ENCODE measurements around the gene SCN9A.
"Not testable (repeated sequence)": the region's sequence is repeated elsewhere in the genome, so short reads cannot be mapped to it uniquely, and the experiment has no call there.

SCN9A gene

GRCh38 chr2:166335284-166335683 is 40.5 kb downstream of the SCN9A start:
- in situ Hi-C loops (cut with MboI; ENCODE audit: low sequenced_read_pairs): no loop called here

DNA sequence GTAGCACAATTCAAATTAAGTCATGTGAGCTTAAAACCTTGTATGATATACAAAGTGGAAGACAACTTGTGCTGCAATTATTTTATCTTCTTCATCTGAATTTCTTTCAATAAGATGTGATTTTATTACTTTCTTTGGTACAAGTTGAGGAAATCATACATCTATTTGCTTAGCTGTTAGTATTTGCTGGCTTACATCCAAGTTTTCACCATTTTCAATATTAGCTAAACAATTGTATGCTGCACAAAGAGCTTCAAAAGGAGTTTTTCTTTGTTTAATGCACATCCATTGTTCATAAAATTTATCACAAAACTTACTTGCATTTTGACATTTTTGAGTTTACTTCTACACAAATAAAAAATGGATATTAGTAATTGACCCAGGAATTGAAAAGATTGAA is 40.9 kb downstream of the SCN9A start:
- in situ Hi-C loops (cut with MboI; ENCODE audit: low sequenced_read_pairs): no loop called here

DNA sequence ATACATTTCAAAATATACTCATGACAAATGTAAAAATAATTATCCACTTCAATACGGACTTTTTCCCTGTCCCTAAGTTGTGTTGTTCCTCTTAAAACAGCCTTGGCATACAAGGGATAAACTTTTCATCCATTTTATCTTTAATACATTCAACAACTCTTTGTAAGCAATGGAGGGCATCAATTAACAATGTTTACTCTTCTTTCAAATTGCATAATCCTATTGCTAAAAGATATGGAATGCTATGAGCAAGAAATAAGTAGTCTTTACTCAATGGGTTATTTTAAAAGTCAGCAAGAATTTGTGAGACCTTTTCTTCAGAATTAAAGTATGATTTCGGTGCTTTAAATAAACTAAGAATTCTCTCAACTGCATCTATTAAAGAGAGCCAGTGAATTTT is 41.9 kb downstream of the SCN9A start:
- in situ Hi-C loops (cut with MboI; ENCODE audit: low sequenced_read_pairs): no loop called here

DNA sequence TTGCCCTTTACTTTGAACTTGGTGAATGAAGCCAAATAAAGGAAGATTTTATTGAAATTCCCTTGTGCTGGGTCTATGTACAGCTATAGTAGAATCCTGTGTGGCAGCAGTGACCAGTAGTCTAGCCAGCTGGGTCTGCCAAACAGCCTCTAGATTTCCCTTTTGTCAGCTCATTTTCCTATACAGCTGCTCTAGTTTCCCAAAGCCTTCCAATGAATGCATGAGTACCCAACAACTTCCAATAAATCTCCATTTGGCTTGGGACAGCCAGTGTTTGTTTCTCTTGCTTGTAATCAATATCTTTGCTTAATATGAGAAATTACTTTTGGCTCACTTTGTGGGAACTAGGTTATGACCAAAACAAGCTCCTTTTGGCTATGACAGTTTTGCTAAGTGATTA is 43.6 kb downstream of the SCN9A start:
- in situ Hi-C loops (cut with MboI; ENCODE audit: low sequenced_read_pairs): no loop called here

DNA sequence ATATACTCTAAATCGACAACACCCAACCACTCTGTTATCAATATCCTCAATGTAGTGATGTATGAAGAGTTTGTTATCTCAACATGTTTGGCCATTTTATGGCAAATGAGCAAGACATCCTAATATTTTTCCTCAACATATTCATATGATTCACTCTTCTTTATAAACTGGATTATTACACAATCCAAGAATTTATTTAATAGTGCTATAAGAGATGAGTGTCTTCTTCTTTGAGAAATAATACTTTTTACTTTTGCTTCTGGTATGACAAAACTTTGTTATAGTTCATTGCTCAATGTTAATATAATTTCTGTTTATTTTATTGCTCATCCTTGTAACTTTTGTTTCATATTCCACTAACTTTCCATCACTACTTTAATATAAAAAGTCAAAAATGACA is 44.3 kb downstream of the SCN9A start:
- in situ Hi-C loops (cut with MboI; ENCODE audit: low sequenced_read_pairs): no loop called here

GRCh38 chr2:166329465-166329864 is 46.3 kb downstream of the SCN9A start:
- in situ Hi-C loops (cut with MboI; ENCODE audit: low sequenced_read_pairs): no loop called here

DNA sequence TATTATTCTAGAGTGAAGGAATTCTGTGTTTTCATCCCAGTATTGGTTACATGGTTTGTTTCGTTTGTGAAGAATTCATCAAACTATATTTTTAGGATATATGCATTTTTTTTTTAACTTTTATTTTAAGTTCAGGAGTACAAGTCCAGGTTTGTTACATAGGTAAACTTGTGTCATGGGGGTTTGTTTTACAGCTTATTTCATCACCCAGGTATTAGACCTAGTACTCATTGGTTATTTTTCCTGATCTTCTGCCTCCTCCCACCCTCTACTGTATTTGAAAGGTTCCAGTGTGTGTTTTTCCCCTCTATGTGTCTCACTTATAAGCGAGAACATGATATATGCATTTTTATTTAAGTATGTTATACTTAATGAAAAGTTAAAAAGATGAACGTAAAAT is 47.6 kb downstream of the SCN9A start:
- in situ Hi-C loops (cut with MboI; ENCODE audit: low sequenced_read_pairs): no loop called here

GRCh38 chr2:166321076-166321475 is 54.7 kb downstream of the SCN9A start:
- in situ Hi-C loops (cut with MboI; ENCODE audit: low sequenced_read_pairs): no loop called here

DNA sequence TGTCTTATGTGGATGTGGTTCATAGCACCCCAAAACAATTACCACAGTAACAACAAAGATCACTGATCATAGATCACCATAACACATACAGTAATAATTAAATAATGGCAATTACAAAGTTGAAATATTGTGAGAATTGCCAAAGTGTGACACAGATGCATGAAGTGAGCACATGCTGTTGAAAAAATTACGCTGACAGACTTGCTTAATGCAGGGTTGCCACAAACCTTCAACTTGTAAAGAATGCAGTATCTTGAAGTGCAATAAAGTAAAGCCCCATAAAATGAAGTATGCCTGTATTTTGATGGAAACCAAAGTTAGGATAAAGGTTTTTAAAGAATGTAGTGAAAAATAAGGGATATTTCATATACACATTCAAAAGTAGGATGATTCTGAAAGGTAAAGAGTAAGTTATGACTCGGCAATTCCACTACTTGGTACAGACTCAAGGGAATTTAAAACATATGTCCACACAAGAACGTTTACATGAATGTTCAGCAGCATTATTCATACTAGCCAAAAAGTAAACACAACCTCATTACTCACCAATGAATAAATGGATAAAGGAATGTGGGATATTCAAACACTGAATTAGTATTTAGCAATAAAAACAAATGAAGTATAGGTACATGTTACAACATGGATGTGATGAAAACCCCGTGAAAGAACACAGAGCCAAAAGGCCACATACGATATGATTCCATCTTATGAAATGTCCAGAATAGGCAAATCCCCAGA is 61.6 kb downstream of the SCN9A start:
- in situ Hi-C loops (cut with MboI; ENCODE audit: low sequenced_read_pairs): no loop called here

- in situ Hi-C loops (cut with MboI; ENCODE audit: low sequenced_read_pairs): not testable (repeated sequence)
Observed at GRCh38 chr2:166312863-166313262, 62.9 kb downstream of the SCN9A start.

DNA sequence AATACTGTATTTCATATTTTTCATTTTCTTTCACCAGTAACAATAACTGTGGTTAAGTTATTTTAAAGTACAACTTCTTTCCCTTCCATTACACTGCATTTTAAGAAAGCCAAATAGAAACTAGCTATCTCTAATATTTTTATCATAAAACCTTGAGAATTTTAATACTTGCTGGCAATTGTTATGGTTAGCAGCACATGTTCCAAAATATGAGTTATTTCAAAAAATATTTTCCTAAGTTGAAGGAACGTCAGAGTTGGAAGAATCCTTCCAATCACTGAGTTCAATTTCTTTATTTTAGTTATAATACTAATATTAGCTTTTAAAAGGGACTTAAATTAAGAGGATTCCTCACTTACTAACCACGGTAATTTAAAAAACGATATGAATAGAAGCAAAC is 68.4 kb downstream of the SCN9A start:
- in situ Hi-C loops (cut with MboI; ENCODE audit: low sequenced_read_pairs): no loop called here

GRCh38 chr2:166304656-166305055 is 71.1 kb downstream of the SCN9A start:
- in situ Hi-C loops (cut with MboI; ENCODE audit: low sequenced_read_pairs): no loop called here

DNA sequence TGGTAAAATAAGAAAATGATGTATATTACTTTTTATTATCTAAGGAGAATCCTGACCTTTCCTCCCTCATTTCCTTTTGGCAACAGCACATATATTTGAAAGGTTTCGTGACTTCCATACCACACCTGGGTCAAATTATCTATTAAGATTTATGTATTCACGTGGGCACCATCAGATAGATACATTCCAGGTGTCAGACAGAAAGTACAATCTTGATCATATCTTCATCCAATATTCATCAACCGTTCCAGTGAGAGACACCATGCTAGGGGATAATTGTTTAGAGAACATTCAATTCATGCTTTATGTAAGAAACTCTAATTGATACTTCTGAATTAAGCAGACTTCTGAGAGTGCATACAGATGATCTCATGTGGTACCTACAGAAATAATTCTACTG is 73.7 kb downstream of the SCN9A start:
- in situ Hi-C loops (cut with MboI; ENCODE audit: low sequenced_read_pairs): no loop called here

DNA sequence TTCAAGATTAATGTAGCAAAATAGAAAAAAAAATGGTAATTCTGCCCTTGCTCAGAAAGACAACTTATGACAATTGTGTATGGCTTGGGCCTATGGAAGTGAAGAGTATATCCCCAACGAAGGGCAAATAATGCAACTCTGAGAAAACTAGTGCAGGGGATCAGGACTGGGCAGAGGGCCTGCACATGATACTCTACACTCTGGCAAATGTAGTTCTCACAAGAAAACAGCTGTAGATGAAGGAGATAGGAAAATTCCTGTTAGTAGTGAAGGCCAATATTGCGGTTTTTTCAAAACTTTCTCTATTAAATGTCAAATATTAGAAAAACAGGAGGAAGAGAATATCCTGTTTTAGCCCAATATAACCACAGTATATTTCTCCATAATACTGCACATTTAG is 77.8 kb downstream of the SCN9A start:
- in situ Hi-C loops (cut with MboI; ENCODE audit: low sequenced_read_pairs): no loop called here

DNA sequence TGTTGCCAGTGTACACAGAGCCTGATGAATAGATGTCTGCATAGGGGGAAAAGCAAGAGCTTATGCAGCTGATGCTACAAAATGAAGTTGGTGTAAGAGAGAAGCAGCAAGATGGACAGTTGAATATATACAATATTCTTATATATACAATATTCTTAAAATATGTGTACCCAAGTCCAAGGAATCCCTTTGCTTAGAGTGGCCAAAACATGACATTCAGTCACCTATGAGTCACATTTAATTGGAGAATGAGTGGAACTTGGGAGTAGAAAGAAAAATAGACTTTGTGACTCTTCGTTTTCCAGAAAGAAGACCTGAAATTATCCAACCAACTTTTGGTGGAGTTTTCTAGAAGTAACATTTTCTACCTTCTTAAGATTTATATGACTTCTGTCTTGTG is 81.8 kb downstream of the SCN9A start:
- in situ Hi-C loops (cut with MboI; ENCODE audit: low sequenced_read_pairs): no loop called here

DNA sequence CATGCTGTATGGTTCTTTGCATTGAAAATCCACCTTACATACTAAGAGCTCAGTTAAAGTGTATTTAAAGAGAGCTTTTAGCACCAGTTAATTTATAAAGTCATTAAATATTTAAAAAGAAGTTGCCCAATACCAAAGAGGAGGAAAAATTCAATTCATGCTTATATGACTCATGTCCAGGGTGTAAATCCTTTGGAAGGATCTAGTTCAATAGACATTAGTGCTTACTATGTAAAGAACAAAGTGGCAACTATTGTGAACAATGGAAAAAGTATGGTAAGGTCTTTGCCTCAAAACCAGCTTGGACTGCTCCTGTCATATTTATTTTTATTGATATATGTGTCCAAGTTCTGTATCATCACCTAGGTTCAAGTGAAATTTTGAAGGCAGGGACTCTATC is 90.5 kb downstream of the SCN9A start:
- in situ Hi-C loops (cut with MboI; ENCODE audit: low sequenced_read_pairs): no loop called here

DNA sequence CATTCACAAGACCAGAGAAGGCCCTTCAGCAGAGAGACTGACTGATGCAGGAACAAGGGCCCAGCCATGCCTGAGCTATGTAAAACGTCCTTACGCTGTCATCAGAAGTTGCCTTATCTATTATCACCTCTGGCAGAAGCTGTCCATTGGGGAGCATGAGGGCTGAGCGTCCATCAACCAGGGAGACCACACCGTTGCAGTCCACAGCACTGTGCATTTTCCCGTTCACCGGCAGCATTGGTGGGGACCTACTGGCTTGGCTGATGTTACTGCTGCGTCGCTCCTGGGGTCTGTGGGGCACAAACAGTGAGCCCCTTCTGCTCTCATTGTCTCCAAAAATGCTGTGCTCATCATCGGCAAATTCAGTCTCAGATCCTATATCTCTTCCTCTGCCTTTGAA is 91.4 kb downstream of the SCN9A start:
- in situ Hi-C loops (cut with MboI; ENCODE audit: low sequenced_read_pairs): no loop called here

GRCh38 chr2:166282154-166282553 is 93.6 kb downstream of the SCN9A start:
- in situ Hi-C loops (cut with MboI; ENCODE audit: low sequenced_read_pairs): no loop called here

DNA sequence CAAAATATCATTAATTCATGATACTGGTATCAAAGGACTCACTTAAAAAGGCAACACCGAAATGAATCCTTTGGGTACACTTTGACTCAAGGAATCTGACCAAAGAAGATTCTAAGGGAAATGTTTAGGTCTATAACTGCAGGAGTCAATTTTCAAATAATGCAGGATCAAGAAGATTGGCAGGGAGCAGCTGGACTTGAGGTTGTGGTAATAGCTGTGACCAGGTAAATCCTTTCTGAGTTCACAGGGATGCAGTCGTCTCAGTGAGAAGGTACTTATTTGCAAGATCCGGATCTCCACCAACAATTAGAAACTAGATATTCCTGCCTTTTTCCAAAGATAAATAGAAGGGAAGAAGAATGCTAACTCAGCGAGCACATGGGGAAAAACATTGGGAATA is 96.9 kb downstream of the SCN9A start:
- in situ Hi-C loops (cut with MboI; ENCODE audit: low sequenced_read_pairs): no loop called here

DNA sequence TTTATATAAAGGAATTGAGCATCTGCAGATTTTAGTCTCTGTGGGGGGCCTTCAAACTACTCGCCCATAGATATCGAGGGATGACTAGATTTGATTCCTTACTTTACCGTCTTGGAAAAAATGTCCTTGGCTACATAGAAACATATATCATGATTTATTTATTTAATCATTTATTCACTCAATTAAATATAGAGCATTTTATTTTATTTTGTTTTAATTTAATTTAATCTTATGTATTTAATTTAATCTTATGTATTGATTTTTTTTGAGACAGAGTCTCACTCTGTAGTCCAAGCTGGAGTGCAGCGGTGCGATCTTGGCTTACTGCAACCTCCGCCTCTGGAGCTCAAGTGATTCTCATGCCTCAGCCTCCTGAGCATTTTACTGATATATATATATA is 105.4 kb downstream of the SCN9A start:
- in situ Hi-C loops (cut with MboI; ENCODE audit: low sequenced_read_pairs): no loop called here

- in situ Hi-C loops (cut with MboI; ENCODE audit: low sequenced_read_pairs): no loop called here
Observed at GRCh38 chr2:166269322-166269721, 106.4 kb downstream of the SCN9A start.

DNA sequence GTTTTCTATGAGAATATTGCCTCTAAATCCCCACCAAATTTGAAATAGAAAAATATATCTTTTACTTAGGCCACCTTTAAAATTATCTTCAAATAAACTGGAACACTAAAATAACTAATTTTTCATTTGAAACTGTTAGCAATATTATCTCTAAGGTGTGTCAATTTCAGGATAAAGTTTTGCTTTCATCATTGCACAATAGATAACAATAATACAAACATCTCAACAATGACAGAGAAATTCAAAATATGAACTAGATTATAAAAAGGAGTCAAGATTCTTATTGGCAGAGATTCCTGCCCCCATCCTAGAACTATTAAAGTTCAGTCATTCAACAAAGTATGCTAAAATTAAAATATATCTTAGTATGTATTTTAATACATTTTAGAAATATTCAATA is 117.9 kb downstream of the SCN9A start:
- in situ Hi-C loops (cut with MboI; ENCODE audit: low sequenced_read_pairs): no loop called here

GRCh38 chr2:166256896-166257295 is 118.8 kb downstream of the SCN9A start:
- in situ Hi-C loops (cut with MboI; ENCODE audit: low sequenced_read_pairs): no loop called here

Data from HL-60/S4 (cell line).